ENCODE measurements around the gene PRR36. TPM values are rescaled to one million over a fixed set of nuclear protein-coding genes. Genes with fewer than 3 reads are reported as not detected.
"Not testable (repeated sequence)": the region's sequence is repeated elsewhere in the genome, so short reads cannot be mapped to it uniquely, and the experiment has no call there.

PRR36 gene
- 0.02 TPM in 1 of 2 replicates, not detected in the other for total RNA-seq (2014; rRNA removed; shearing (Covaris generic))
- 0.05 and 0.11 TPM in 2 replicates for polyA plus RNA-seq (2015; cell fraction: cytosol; rRNA removed)
- polyA plus RNA-seq (2015; cell fraction: nucleus; rRNA removed) = 0.06 and 0.07 TPM in 2 replicates

DNA sequence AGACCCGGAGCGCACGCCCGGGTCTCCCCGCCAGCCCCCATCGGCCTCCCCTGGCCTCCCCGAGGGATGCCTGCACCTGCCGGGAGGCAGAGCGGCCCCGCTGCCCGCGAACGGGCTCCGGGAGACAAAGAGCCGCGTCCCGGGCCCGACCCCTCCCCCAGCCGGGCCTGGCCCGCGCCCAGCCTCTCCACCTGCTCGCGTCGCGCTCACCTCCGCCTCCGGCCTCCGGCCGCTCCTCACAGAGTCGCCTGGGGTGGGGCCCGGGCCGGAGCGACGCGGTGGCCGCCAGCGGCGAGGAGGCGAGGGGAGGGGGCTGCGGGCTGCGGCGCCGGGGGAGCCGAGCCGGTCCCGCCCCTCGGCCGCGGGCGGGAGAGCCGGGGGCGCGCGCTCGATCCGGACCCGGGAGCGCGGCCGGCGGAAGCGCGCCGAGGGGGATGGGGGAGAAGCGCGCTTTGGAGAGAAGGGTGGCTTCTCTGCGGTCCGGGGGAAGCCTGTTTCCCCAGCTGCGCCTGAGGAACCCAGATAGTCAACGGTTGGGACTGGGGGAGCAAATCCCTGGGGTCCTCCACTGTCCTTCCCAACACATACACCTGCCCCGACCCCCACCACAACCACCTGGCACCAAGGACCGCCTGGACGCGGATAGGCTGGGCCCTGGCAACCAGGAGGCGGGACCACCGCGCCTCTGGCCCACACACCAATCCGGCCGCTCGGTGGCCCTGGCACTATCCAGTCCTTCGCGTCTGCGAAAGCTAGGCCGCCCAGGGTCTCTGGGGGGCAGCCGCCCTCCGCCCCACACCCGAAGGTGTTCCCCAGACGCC is at the start of gene PRR36:
Gene PRR36, minus strand, starts transcription at position 315 of the 821 bp plus-strand sequence. CDS start 701 bp downstream, outside the sequence.
- DNase-seq (ENCODE audit: low read depth) = no peak

DNA sequence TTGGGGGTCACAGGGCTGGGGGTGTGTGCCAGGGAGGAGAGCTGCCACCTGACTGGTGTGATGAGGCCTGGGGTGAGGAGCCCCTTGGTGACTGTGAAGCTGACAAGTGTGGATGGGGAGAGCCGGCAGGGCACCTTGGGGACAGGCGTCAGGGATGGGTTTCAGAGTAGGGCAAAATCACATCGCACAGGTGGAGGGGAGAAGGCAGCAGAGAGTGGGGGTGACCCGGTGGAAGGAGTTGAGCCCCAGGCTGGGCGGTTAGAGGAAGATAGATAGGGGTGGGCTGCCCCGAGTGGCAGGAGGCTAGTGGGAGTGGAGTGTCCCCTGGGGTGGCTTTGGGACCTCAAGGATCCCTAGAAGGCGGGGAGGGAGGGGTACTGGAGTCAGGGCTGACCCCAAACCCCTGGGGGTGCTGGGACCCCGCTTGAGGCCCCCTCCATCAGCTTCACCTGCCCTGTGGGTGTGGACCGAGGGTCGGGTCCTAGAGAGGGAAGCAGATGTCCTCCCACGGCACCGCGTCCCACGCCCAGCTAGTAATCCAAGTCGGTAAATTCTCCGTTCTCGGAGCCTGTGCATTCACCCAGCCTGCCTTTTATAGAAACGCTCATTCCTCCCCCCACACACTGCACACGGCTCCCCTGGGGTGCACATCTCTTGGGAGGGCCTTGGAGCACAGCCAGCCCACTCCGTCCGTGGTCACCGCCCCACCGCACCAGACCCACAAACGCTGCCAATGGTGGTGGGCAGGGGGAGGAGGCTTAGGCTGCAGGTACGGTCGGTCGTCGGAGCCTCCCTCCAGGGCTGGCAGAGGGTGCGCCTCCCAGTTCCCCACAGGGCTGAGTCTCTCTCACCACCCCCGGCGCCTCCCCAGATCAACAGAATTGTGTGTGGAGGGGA is 49.4 kb upstream of the PRR36 start:
- no peak for DNase-seq (ENCODE audit: low read depth)

DNA sequence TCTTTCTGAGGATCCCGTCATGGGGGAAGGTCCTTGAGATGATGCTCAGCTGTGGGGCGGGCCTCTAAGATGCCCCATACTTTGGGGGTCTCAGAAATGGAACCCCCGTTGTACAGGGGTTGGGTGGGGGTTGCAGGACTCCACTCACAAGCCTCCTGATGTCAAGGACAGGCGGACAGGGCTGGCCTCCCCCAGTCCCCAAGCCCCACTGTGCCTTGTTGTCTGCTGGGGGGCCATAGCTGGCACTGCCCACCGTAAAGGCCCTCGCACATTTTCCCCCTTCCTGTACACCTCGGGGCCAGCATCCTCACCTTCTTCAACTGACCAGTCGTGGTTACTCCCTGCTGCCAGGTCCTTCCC is 48.6 kb upstream of the PRR36 start:
- DNase-seq (ENCODE audit: low read depth) = no peak

DNA sequence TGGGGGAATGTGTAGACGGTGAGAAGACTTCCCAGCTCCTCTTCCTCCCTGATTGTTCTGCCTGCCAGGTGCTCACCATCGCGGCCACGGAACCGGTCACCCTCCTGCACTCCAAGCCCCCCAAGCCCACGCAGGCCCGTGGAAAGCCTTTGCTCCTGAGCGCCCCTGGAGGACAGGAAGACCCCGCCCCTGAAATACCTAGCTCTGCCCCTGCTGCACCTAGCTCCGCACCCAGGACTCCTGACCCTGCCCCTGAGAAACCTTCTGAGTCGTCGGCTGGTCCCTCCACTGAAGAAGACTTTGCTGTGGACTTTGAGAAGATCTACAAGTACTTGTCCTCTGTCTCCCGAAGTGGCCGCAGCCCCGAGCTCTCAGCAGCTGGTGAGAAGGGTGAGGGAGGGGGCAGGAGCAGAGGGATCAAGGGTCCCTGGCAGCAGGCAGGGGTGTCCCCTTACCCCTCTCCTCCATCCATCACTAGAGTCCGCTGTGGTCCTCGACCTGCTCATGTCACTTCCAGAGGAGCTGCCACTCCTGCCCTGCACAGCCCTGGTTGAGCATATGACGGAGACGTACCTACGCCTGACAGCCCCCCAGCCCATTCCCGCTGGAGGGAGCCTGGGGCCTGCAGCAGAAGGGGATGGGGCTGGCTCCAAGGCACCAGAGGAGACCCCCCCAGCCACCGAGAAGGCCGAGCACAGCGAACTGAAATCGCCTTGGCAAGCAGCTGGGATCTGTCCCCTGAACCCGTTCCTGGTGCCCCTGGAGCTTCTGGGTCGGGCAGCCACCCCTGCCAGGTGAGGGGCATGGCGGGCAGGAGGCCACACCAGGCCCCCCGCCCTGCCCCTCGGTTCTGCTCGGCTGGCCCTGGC is 48.0 kb upstream of the PRR36 start:
- no peak for DNase-seq (ENCODE audit: low read depth)

DNA sequence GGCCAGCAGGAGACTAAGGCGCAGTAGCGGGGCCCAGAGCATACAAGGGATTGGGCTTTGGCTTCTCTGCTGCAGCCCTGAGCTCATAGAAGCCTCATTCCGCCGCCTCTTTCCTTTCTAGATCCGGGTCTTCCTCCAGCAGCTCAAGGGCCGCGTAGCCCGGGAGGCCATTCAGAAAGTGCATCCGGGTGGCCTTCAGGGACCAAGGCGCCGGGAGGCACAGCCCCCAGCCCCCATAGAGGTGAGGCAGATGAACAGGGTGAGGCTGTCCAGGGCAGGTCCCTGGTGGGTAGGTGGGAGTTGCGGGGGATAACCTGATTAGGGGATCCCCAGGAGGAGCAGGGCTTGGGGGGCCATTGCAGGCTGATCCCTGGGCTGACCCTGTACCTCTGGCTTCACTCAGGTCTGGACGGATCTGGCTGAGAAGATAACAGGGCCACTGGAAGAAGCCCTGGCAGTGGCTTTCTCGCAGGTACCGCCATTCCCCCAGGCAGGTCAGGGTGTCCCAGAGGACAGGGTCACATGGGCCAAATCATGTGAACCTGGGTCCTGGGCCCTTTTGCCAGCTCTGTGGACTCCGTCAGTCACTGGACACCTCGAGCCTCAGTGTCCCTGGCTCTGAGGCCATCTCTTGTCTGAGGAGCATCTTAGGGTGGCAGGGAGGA is 47.2 kb upstream of the PRR36 start:
- no peak for DNase-seq (ENCODE audit: low read depth)

DNA sequence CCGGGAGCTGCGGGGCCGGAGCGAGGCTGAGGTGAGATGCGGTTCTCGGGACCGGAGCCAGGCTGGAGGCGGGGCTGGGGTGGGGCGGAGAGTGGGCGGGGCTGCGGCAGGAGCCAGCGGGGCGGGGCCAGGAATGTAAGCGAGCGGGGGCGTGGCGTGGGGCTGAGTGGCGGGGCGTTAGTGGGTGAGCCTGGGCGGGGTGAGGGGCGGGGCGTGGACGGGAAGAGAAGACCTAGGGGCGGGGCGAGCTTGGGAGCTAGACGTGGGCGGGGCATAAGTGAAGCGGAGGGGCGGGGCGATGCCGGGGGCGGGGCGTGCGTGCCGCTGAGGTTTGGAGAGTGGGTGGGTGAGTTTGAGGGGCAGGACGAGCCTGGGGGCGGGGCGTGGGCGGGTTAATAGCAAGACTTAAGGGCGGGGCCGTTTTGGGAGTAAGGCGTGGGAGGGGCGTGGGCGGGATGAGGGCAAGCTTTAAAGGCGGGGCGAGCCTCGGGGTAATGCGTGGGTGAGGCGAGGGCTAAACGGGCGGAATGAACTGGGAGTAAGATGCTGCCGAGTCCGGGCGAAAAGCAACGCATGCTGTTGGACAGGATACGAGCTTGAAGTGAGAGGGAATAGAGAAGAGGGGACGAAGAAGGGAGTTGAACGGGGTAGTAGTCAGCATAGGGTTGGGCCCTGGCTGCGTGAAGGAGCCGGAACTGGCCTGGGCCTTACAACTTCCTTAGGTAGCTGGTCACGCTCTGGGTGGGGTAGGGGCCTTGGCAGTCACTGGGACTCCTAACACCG is 46.5 kb upstream of the PRR36 start:
- DNase-seq (ENCODE audit: low read depth) = peak; percentile 75

DNA sequence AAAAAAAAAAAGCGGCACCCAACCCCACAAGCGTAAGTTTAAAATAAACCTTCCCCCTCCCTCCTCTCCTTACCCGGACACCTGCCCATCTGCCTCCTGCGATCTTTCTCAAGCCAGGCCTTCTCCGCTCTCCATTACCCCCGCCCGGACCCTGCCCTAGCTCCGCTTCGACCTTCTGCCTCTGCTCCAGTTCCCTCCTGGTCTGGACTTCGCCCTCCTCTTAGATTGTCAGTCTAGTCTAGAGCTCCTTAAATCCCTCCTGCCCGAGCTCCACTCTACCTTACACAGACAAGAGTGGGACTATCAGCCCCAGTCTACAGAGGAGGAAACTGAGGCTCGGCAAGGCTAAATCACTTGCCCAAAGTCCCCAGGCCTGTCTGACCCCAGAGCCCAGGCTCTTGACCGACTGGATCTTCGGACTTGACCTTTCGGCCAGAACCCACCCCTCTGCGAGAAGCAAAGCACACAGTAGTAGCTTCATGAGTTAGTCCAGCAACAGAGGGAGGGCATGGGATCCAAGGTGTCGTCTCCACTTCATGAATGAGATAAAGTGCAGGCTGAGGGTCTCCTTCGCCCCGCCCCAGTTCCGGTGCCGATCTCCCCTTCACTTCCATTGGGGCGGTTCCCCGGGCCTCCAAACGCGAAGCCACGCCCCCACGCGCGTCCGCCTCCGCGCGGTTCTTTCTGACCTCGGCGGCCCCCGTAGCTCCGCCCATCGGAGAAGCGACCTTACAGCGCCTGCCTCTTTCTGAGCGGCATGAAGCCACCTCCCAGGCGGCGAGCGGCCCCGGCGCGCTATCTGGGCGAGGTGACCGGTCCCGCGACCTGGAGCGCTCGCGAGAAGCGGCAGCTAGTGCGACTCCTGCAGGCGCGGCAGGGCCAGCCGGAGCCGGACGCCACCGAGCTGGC is 45.7 kb upstream of the PRR36 start, which contains the start of gene SNAPC2:
Gene SNAPC2, plus strand, starts transcription at position 729 of the 909 bp plus-strand sequence. Its CDS starts 29 bp downstream, at position 758.
- peak; percentile 90 for DNase-seq (ENCODE audit: low read depth)

DNA sequence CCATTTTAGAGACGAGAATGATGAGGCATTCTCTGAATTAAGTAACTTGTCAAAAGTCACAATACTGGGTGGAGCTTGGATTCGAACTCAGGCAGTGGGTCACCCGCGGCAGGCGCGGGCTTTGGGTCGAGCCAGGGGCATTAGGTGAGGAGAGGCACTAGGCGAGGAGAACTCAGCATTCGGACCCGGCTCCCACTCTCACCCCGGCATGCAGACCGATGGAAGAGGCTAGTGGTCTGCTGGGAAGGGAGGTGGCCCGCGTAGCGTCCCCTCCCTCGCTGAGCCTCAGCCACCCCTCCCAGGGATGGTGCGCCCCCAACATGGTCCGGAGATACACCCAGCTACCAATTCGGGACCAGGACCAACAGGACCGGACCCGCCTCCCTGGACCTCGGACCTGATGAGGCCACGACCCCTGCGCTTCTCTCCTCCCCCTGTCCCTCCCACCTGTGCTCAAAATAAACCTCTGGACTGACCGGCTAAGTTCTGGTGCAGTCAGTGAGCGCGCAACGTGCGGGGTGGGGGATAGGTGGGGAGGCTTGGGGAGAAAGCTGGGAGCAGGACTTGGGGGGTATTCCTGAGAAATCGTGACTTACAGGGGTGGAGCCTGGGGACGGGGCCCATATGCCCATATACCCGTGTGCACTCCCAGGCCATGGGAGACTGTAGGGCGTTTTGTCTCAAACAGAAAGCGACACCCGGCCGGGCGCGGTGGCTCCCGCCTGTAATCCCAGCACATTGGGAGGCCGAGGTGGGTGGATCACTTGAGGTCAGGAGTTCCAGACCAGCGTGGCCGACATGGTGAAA is 44.6 kb upstream of the PRR36 start:
- no peak for DNase-seq (ENCODE audit: low read depth)

DNA sequence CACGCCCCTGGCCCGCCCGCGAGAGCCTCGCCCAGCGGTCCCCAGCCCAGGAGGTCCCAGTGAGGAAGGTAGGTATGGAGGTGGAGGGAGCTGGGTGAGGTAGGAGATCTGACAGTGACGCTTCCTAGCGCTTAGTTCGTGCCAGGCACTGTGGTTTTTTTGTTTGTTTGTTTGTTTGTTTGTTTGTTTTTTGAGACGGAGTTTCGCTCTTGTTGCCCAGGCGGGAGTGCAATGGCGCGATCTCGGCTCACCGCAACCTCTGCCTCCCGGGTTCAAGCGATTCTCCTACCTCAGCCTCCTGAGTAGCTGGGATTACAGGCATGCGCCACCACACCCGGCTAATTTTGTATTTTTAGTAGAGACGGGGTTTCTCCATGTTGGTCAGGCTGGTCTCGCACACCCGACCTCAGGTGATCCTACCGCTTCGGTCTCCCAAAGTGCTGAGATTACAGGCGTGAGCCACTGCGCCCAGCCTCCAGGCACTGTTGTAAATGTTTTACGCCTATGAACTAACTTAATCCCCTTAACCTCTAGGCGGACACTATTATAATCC is 43.9 kb upstream of the PRR36 start:
- DNase-seq (ENCODE audit: low read depth) = not testable (repeated sequence)

DNA sequence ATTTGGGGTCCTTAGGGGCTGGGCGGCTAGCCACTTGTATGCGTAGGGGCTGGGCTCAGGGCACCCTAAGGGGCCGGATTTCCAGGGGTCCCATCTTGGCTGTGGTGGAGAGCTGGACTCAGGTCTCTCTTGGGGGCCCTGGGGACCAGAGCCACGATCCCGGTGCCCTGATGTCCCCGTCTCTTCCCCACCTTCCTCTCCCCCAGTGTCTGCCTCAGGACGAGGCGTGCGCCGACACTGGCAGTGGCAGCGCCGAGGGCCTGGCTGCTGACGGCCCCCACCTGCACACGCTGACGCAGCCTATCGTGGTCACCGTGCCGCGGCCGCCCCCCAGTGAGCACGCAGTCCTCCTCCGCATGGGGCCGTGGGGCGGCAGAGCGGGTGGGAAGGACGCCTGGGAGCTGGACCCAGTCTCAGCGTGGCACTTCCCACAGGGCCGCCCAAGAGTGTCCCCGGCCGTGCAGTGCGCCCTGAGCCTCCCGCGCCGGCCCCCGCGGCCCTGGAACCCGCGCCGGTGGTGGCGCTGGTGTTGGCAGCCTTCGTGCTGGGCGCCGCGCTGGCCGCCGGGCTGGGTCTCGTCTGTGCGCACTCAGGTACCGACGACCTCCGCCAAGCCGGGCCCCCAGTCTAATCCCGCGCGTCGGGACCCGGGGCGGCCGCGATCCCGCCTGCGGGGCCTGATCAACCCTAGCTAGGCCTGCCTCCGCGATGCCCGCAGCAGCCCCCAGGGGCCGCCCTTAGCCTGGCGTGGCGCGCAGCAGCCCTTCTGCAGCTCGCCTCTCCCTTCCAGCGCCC is 43.3 kb upstream of the PRR36 start:
- DNase-seq (ENCODE audit: low read depth) = no peak

DNA sequence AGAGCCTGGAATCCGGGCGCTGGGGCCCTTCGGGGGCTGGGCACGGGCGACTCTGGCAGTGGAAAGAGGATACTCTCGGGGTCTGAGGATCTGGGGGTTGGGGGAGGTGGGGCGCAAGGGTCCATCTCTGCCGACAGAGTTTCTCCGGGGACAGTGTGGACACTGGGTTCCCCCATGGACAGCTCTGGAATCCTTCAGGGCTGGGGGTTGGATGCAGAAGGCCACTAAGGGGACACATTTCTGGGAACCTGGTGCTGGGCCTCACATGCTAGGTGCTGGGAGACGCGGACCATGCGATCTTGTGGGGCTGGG is 42.7 kb upstream of the PRR36 start:
- DNase-seq (ENCODE audit: low read depth) = no peak

DNA sequence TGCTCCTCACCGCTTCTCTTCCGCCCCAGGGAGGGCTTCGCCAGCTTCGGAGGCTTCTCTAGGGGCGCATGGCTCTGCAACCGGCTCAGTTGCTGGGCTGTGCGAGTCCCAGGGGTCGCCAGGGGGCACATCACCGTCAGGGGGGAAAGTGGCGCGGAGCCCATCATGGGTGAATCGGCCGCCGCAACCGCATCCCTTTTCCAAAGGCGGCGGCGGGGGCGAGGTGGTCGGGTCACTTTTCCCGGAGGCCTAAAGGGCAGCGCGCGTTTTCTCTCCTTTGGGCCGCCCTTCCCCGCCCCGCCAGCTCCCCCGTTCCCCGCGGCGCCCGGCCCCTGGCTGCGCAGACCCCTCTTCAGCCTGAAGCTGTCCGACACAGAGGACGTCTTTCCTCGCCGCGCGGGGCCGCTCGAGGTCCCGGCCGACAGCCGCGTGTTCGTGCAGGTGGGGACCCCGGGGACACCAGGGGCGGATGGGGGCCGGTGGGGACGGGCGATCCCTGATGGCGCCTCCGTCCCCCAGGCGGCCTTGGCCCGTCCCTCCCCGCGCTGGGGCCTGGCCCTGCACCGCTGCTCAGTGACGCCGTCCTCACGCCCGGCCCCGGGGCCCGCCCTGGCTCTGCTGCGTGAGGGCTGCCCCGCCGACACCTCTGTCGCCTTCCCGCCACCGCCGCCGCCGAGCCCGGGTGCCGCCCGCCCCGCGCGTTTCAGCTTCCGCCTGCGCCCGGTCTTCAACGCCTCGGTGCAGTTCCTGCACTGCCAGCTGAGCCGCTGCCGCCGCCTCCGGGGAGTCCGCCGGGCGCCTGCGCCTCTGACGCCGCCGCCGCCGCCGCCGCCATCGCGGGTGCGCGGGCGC is 42.1 kb upstream of the PRR36 start:
- DNase-seq (ENCODE audit: low read depth) = no peak

DNA sequence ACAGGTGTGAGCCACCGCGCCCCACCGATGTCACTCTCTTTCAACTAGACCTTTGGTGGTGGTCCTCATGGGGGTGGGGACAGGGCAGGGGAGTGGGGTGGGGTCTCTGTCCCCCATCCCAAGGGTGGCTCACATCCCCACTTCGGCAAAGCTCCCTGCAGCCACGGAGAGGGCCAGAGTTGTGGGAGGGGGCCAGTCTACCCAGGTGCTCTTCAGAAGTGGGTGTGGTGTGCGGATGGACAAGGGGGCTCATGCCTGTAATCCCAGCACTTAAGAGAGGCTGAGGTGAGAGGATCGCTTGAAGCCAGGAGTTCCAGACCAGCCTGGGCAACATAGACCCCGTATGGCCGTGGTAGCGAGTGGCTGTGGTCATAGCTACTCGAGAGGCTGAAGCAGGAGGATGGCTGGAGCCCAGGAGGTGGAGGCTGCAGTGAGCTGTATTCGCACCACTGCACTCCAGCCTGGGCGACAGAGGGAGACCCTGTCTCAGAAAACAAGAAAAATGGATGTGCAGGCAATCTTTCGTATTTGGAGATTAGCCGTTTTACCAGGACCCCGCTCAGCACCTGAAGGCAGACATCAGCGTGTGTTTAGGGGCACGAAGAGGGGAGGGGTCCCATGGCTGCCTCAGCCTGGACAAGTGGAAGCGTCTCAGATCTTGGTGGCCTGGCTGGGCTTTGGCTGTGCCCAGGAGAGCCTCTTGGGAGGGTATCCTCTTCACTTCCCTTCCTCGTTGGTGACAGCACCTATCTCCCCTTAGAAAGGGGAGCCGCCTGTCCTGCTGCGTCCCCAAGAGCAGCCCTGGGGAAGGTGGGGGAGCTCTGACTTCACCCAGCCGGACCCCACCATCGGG is 41.3 kb upstream of the PRR36 start:
- DNase-seq (ENCODE audit: low read depth) = no peak

DNA sequence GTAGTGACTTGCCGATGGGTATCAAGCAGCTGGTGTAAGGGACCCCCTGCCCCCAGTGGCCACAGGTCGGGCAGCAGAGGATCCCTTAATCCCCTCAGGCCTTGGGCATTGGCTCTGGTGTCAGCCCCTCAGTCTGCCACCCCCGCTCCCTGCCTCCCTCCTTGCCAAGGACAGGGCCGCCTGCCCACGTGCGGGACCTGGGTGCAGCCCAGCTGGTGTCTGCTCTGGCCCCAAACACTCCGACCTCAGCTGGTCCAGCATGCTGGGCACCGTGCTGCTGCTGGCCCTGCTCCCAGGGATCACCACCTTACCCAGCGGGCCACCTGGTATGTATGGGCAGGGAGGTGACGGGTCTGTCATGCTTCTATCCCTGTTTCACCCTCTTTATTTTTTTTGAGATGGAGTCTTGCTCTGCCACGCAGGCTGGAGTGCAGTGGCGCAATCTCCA is 40.4 kb upstream of the PRR36 start, which contains the start of gene TGFBR3L:
Gene TGFBR3L, plus strand, starts transcription at position 233 of the 448 bp plus-strand sequence.
- DNase-seq (ENCODE audit: low read depth) = no peak

DNA sequence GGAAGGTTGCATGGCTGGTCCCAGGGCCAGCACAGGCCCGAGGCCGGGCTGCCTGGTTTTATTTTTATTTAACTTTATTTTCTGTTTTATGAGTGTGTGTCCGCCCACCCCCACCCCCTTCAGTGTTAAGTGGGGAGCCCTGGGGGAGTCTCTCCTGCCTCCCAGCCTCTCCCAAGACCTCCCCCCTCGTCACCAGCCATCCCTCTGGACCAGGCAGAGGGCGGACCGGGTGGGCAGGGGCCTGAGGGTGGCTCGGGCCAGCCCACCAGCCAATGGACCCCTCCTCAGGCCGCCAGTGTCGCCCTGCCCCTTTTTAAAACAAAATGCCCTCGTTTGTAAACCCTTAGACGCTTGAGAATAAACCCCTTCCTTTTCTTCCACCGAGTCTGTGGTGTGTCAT is 39.9 kb upstream of the PRR36 start:
- no peak for DNase-seq (ENCODE audit: low read depth)

Measured in HT1080 (cell line).